Natural killer cell (primary cell): ENCODE results near the gene SPEF1. TPM values are rescaled to one million over a fixed set of nuclear protein-coding genes. Genes with fewer than 3 reads are reported as not detected.

Experiments used
- ATAC-seq, 3 donors: fragments of 150-1000 bp in 2 of 3; fragments of 200-7000 bp in 1 of 3; cut with Tn5 transposase; 1 replicate in 1 of 3; 2 replicates in 2 of 3; pipeline ENCODE4 v1.10.0; 2021; ENCODE audit warnings: mild to moderate bottlenecking in 2 of 3, moderate library complexity in 2 of 3
- DNase-seq, 2 donors: peaks; one replicate each; pipeline versions ENCODE4 v3.0.0 to v3.0.0-alpha.2; 2013 to 2021; ENCODE audit warnings: mixed read lengths in 1 of 2
- H3K27ac ChIP-seq: one replicate; pipeline ENCODE4 v1.5.1; 2013; ENCODE audit warnings: mild to moderate bottlenecking, low read length
- H3K27me3 ChIP-seq: one replicate; pipeline ENCODE4 v1.6.1; 2013; ENCODE audit warnings: low read length; ENCODE audit not compliant: control insufficient read depth, insufficient read depth
- H3K36me3 ChIP-seq: one replicate; pipeline ENCODE4 v1.6.1; 2013; ENCODE audit warnings: low read length; ENCODE audit not compliant: control insufficient read depth, insufficient read depth
- H3K4me1 ChIP-seq: one replicate; pipeline ENCODE4 v1.6.1; 2013; ENCODE audit warnings: low read length; ENCODE audit not compliant: control insufficient read depth, insufficient read depth
- H3K4me3 ChIP-seq: one replicate; pipeline ENCODE4 v1.5.1; 2013; ENCODE audit warnings: low read length
- H3K9me3 ChIP-seq: one replicate; pipeline ENCODE4 v1.6.1; 2013; ENCODE audit warnings: low read length; ENCODE audit not compliant: control insufficient read depth, insufficient read depth
- H3K27ac Mint-ChIP-seq, 2 donors: one replicate each; pipeline ENCODE4 v1.8.0; 2022; ENCODE audit warnings: mild to moderate bottlenecking in 2 of 2, mixed read lengths in 2 of 2, moderate library complexity in 1 of 2
- H3K27me3 Mint-ChIP-seq, 2 donors: one replicate each; pipeline ENCODE4 v1.8.0; 2022; ENCODE audit warnings: low read depth in 2 of 2, mixed read lengths in 2 of 2
- H3K36me3 Mint-ChIP-seq: one replicate; pipeline ENCODE4 v1.8.0; 2022; ENCODE audit warnings: mixed read lengths
- H3K4me1 Mint-ChIP-seq, 2 donors: one replicate each; pipeline ENCODE4 v1.8.0; 2022; ENCODE audit warnings: mixed read lengths in 2 of 2
- H3K4me3 Mint-ChIP-seq: one replicate; pipeline ENCODE4 v1.8.0; 2022; ENCODE audit warnings: mild to moderate bottlenecking, moderate library complexity, mixed read lengths
- H3K9me3 Mint-ChIP-seq, 2 donors: one replicate each; pipeline ENCODE4 v1.8.0; 2022; ENCODE audit warnings: mixed read lengths in 2 of 2
- CTCF ChIP-seq: fragments of 200-600 bp; IDR thresholded peaks from one replicate; pipeline ENCODE4 v1.8.0; 2022; ENCODE audit warnings: antibody characterized with exemption
- WGBS: methylation state at CpG from one replicate; pipeline ENCODE4 v1.1.7; 2013; ENCODE audit warnings: missing lambda C conversion rate; ENCODE audit not compliant: insufficient coverage; 5-methylcytosine and 5-hydroxymethylcytosine counted together
- intact Hi-C: fragments of 100-400 bp; cut with micrococcal nuclease; formaldehyde crosslinking; loops from one replicate; pipeline ENCODE4 v1.14.2; 2022
- total RNA-seq, 4 donors: library from RNA; stranded (reverse); fragments of 120-200 nt in 1 of 4; gene quantifications; one replicate each; pipeline versions ENCODE4 v1.2.3 to v1.2.4, GENCODE V29; 2013 to 2022

Gene SPEF1
- total RNA-seq, 3 donors from 2014 or later (not counting 1 experiment from before 2014, with no cell fraction given): 0.23 TPM; not detected in 2

GRCh38 chr20:3786126-3786484 is 4.9 kb upstream of the SPEF1 start:
- intact Hi-C loops: loop anchor here (2.0 to 10.0 kb wide), 2 partner anchors 69 to 299 kb away; no protein-coding TSS in a partner anchor

DNA sequence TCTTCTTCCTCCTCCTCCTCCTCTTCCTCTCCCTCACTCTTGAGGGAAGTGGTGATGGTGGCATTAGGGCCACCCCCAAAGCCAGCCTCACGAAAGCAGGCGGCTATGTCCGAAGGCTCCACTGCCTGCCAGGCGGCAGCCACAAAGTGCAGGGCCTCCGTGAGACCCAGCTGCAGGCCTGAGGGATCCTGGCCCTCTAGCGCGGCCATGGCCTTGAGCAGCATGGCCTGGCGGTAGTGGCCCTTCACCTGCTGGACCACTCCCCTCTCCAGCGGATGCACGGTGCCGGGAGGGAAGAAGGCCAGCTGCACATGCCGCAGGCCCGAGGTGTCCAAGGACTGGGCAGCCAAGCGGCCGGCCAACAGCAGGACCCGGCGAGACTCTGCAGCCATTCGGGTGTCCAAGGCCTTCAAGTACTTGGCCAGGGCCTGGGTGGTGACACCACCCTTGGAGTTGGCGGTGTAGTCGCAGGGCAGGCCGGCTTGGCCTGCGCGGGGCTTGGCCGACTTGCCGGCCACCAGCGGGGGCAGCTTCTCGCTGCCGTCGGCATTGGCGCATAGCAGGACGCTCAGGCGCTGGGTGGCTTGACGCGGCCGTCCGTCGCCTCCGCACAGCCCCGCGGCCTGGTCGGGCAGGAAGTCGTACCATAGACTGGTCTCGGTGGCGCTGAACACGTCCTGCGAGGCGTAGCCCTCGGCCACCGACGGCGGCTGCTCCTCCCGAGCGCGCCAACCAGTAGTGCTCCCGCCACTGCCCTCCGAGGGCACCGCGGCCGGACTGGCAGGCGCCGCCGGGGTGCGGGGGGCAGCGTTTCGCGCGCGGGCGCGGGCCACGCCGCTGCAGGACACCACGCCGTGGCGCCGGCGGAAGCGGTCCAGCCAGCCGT is 4.2 kb upstream of the SPEF1 start:
- Mint-ChIP-seq H3K4me1 (peaks cover 30 to 57% of the 10 kb centered on the region in 2 donors), H3K27me3 (no peaks in the 10 kb centered on the region), H3K36me3 (no peaks in the 10 kb centered on the region), H3K4me3 (peak overlapping the region; percentile 75), H3K27ac (peak overlapping the region; percentile 69 to 74), H3K9me3 (no peaks in the 10 kb centered on the region)
- Histone ChIP-seq H3K9me3 (no peaks in the 10 kb centered on the region), H3K27me3 (no peaks in the 10 kb centered on the region), H3K36me3 (no peaks in the 10 kb centered on the region), H3K4me3 (peak overlapping the region; percentile 46), H3K4me1 (peaks cover 34% of the 10 kb centered on the region), H3K27ac (no peak overlapping the region)
- DNase-seq: no peak
- whole genome bisulfite sequencing: 72% methylated on average over 79 of the region's 79 CpGs
- no peak for TF ChIP-seq CTCF
- ATAC-seq: no peak
- intact Hi-C loops: loop anchor here (2.0 to 10.0 kb wide), 2 partner anchors 69 to 299 kb away; no protein-coding TSS in a partner anchor

More at GRCh38 chr20:3786126-3786484, 4.9 kb upstream of the SPEF1 start:
- H3K36me3 ChIP-seq: no peaks in the 10 kb centered on the region
- 6% methylated on average over 35 of the region's 35 CpGs for WGBS
- no peaks in the 10 kb centered on the region for H3K27me3 Mint-ChIP-seq
- H3K4me3 ChIP-seq: peak overlapping the region; percentile 46
- peak in 1 of 2 donors; percentile 70 for DNase-seq
- H3K9me3 ChIP-seq: no peaks in the 10 kb centered on the region
- TF ChIP-seq CTCF: no peak
- no peaks in the 10 kb centered on the region for H3K36me3 Mint-ChIP-seq
- peak overlapping the region; percentile 57 for H3K27ac ChIP-seq
- peak; percentile 26 to 38 (median 32) for ATAC-seq
- H3K27ac Mint-ChIP-seq: peak overlapping the region; percentile 48 to 51
- peaks cover 29% of the 10 kb centered on the region for H3K4me1 ChIP-seq
- no peaks in the 10 kb centered on the region for H3K9me3 Mint-ChIP-seq
- no peaks in the 10 kb centered on the region for H3K27me3 ChIP-seq
- H3K4me1 Mint-ChIP-seq: peaks cover 23 to 51% of the 10 kb centered on the region in 2 donors
- H3K4me3 Mint-ChIP-seq: peak overlapping the region; percentile 84

DNA sequence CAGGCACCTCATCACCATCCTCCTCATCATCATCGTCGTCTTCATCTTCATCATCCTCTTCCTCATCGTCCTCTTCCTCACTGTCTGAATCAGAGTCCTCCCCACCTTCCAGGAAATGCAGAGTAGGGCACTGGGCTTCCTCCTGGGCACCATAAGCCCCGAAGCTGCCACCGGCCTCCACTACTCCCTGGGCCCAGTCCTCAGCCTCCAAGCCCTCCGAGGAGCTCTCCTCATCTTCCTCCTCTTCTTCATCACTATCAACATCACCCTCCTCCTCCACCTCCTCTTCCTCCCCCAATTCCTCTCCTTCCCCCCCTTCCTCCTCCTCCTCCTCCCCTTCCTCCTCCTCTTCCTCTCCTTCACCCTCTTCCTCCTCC is 3.6 kb upstream of the SPEF1 start:
- no peaks in the 10 kb centered on the region for H3K27me3 Mint-ChIP-seq
- Histone ChIP-seq H3K4me3 (no peak overlapping the region), H3K9me3 (no peaks in the 10 kb centered on the region), H3K36me3 (no peaks in the 10 kb centered on the region), H3K4me1 (peaks cover 34% of the 10 kb centered on the region), H3K27me3 (no peaks in the 10 kb centered on the region), H3K27ac (no peak overlapping the region)
- peak overlapping the region; percentile 69 to 74 for H3K27ac Mint-ChIP-seq
- ATAC-seq (no peak), DNase-seq (no peak)
- no peaks in the 10 kb centered on the region for H3K36me3 Mint-ChIP-seq
- H3K4me1 Mint-ChIP-seq: peaks cover 32 to 59% of the 10 kb centered on the region in 2 donors
- peak overlapping the region; percentile 75 for H3K4me3 Mint-ChIP-seq
- intact Hi-C loops: loop anchor here (10.0 kb wide), 1 partner anchor 300 kb away; no protein-coding TSS in a partner anchor
- no peak for TF ChIP-seq CTCF
- 86% methylated on average over 6 of the region's 6 CpGs for WGBS
- H3K9me3 Mint-ChIP-seq: no peaks in the 10 kb centered on the region
